Measurements from ENCODE around the gene NCK2.

The NCK2 gene

DNA sequence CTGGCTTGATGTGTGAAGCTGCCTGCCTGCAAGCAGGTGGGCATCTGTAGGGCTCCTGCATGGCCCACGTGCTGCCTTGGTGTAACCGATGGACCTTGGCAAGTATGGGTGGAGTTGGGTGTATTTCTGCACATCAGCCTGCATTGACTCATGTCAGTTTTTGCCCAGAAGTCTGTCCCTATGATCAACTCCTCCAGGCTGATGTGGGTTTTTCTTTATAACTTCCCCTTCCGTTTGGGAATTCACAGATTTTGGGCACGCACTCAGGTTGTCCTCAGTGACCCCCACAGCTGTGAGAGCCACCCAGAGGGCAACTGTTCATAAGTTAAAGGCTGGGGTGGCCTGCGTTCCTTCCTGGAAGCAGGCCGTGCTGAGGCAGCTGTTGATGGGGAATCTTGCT, 123.3 kb downstream of the NCK2 start:
- DNase-seq (ENCODE audit: low spot score) (no peak), FAIRE-seq (no peak)

- FAIRE-seq: no peak
- DNase-seq (ENCODE audit: low spot score): no peak
These were observed 124.6 kb downstream of the NCK2 start for GRCh38 chr2:105869341-105869740.

DNA sequence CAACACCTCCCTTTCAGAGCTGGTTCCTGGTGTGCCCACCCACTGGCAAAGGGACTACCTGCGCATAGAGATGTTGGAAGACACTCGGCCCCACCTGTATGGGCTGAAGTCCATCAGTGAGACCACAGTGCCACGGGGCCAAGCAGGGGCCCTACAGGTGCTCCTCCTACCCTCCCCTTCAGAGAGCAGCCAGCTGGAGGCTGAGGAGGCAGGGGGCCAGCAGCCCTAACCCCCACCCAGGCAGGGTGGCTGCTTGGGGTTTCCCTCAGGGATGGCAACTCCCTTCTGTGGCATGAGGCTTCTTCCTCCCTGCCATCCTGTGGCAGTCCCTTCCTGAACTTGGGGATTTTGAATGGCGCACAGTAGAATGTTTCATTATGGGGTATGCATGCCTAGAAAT, 125.3 kb downstream of the NCK2 start:
- DNase-seq (ENCODE audit: low spot score) (no peak), FAIRE-seq (no peak)

- FAIRE-seq (no peak), DNase-seq (ENCODE audit: low spot score) (no peak)
These were observed 126.1 kb downstream of the NCK2 start for GRCh38 chr2:105870858-105871257.

DNA sequence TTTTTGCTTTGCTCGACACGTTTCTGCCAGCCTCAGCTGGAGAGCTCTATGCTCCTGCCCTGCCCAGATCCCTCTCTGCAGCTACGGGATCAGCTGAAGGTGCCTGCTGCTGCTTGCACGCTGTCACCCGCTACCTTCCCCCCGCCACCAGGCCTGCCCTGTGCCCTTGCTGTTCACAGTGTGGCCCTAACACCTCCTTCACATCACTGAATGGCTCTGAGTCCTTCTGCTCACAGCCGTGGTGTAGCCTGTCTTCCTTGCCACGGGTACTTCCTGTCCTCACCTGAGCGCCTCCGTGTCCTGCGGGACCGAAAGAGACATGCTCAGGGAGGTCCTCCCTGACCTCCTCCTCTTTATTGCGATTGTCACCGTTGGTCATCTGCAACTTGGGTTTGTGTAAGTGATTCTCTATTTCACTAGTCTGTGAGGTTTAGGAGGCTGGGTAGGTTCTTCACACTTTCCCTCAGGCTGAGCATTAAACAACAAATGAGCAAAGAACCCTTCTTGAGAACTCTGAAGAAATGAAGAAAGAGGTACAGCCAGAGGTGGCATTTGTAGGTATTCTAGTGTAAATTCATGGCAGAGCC, 127.5 kb downstream of the NCK2 start:
- FAIRE-seq: no peak
- no peak for DNase-seq (ENCODE audit: low spot score)

- FAIRE-seq (no peak), DNase-seq (ENCODE audit: low spot score) (no peak)
These were observed 128.1 kb downstream of the NCK2 start for GRCh38 chr2:105872830-105873229.

GRCh38 chr2:105873281-105873680, 128.6 kb downstream of the NCK2 start:
- no peak for FAIRE-seq
- DNase-seq (ENCODE audit: low spot score): no peak

GRCh38 chr2:105873721-105874120, 129.0 kb downstream of the NCK2 start:
- DNase-seq (ENCODE audit: low spot score) (peak; percentile 74), FAIRE-seq (peak; percentile 86)

DNA sequence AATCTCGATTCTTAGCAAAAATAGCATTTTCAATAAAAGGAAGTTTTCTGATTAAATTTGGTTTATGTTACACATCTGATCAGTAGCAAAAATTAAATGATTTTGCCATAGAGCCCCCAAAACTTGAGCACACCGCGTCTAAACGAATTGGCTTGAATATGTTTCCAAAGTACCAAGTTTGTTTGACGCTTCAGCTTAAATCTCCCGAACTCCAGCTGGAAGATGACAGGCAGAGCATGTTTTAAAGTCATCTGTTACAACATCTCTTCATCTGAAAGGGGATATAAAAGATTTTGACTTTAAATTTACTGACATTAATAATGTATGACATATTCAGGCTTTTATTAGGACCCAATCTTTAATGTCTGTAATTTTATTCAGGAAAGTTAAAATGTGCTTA, 129.8 kb downstream of the NCK2 start:
- DNase-seq (ENCODE audit: low spot score): no peak
- no peak for FAIRE-seq

- DNase-seq (ENCODE audit: low spot score) (no peak), FAIRE-seq (no peak)
These were observed 130.5 kb downstream of the NCK2 start for GRCh38 chr2:105875241-105875640.

GRCh38 chr2:105876191-105876590, 131.5 kb downstream of the NCK2 start:
- no peak for FAIRE-seq
- no peak for DNase-seq (ENCODE audit: low spot score)

GRCh38 chr2:105877945-105878344, 133.2 kb downstream of the NCK2 start:
- no peak for DNase-seq (ENCODE audit: low spot score)
- FAIRE-seq: no peak

DNA sequence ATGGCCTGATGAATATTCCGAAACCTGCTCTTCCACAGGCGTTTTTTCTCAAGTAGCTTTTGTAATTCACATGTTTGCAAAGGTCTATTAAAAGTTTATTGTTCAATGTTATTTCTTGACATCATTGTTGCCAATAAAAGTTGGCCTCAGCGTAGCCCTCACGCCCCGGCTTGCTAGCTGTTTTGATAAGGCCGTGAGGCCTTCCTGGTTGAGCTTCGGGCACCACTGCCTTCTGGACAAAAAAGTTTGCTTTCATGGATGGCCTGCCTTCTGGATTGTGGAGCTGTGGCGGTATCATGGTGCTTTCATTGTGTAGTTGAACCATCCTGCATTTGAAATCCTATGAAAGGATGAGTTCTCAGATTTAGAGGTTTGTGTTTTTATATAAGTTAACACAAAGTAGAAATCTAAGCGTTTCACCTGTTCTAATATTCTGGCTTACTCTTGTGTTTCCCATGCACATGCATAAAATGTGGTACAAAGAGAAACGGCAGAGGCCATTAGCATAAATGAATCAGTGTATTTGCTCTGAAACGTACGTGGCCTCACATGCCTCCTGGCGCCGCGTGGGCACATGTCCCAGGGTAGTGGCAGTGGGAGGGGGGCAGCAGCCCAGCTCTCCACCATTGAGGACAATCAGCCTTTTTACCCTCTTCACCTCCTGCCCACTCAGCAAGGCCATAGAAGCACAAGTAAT, 134.5 kb downstream of the NCK2 start:
- FAIRE-seq (no peak), DNase-seq (ENCODE audit: low spot score) (no peak)

DNA sequence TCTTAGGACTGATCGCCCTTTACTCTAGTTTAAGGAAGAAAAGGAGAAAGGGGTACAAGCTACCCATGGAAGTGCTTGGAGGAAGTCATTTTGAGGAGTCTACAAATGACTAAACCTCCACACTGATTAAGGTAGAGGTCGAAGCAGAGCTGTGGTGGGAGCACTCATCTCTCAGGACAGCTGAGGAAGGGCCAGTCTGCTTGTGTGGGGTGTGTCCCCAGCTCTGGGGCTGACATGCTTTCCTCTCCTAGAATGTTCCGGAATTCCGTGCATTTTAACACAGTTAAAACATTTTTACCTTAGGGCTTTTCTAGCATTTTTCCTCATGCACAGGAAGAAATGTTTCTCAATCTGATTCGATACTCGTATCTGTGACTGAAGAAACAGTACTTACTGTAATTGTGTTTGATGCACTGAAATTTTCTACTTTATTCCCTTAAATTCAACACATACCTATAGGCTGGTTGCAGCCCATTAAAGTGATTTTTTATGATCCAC, 135.1 kb downstream of the NCK2 start:
- FAIRE-seq (no peak), DNase-seq (ENCODE audit: low spot score) (no peak)

DNA sequence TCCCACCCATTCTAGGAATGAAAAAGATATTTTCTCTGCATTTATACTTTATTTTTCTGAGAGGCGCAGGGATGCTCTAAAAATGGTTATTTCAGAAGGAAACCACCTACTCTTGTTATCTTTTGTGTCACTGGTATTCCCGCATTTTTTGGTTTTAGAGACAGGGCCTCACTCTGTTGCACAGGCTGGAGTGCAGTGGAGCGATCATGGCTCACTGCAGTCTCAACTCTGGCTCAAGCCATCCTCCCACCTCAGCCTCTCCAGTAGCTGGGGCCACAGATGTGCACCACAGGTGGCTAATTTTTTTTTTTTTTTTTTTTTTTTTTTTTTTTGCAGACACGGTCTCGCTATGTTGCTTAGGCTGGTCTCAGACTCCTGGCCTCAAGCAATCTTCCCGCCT, 135.9 kb downstream of the NCK2 start:
- no peak for DNase-seq (ENCODE audit: low spot score)
- no peak for FAIRE-seq

- DNase-seq (ENCODE audit: low spot score) (no peak), FAIRE-seq (no peak)
These were observed 136.8 kb downstream of the NCK2 start for GRCh38 chr2:105881286-105882136.

DNA sequence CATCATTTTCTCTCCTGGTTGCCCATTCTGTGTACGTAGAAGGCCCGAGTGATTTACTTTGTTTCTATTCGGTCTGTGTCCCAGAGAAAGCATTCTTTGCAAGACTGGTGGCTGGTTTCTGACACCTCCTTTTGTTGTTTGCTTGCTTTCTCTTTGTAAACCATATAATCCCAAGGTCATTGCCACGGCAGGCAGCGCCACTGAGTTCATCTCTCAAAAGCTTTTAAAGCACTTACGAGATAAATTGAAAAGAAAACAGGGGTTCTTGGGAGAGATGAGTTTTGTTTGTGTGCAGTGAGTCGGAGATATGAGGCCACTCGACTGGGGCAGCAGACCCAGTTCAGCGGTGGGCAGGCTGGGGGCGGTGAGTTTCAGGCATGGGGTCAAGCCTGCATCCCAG, 137.6 kb downstream of the NCK2 start:
- DNase-seq (ENCODE audit: low spot score): no peak
- no peak for FAIRE-seq

- DNase-seq (ENCODE audit: low spot score) (no peak), FAIRE-seq (no peak)
These were observed 138.3 kb downstream of the NCK2 start for GRCh38 chr2:105882920-105883435.

DNA sequence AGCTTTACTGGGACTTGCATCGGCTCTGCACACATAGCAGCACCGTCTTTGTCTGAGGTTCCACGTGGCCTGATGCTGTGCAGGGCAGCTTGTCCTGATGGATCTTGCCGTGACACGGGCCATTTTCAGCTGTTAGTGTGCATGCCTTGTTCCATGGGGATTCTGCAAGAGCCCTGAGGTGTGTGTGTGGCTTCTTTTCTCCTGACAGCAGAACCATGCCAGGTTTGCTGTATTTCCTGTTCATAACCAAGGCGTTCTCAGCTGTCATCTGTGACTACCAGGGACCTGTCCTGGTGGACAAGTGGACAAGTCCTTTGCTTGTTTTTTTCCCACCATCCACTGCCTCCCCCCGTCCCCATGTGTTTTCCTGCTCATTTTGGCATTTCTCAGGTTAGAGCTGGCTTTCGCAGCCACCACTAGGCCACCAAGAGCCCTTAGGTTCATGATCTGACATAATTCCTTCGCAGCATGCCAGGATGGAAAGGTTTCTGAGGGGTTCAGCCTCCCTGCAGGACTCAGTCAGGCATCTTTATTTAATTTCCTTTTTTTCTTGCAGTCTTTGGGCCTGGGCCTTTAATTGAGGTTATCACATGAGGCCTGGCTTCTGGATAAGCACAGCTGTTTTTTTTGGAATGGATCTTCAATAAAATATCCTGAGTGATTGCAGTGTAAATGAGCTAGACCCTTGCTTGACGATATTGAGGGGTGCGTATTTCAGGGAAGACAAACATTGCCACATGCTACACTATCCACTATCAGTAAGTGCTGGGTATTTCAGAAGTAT, 139.4 kb downstream of the NCK2 start:
- no peak for DNase-seq (ENCODE audit: low spot score)
- no peak for FAIRE-seq

- FAIRE-seq: no peak
- no peak for DNase-seq (ENCODE audit: low spot score)
These were observed 140.7 kb downstream of the NCK2 start for GRCh38 chr2:105885456-105885855.

GRCh38 chr2:105886029-105886454, 141.3 kb downstream of the NCK2 start:
- FAIRE-seq (no peak), DNase-seq (ENCODE audit: low spot score) (no peak)

All from RCC 7860 (cell line).